Body of pancreas (tissue), 4 donors: Measurements from ENCODE around the gene LTBP1. TPM values are rescaled to one million over a fixed set of nuclear protein-coding genes. Genes with fewer than 3 reads are reported as not detected.

Experiments
- ATAC-seq: fragments of 150-250 bp; one replicate; pipeline ENCODE4 v1.9.1; 2016
- DNase-seq, 4 donors: peaks; one replicate each; pipeline ENCODE4 v3.0.0-alpha.2; 2019
- H3K27ac ChIP-seq, 4 donors: fragments of 200-600 bp; sonication (generic); 1 replicate in 3 of 4; 2 replicates in 1 of 4; pipeline versions ENCODE4 v1.5.1 to v1.6.1; 2016 to 2019; ENCODE audit warnings: mild to moderate bottlenecking in 1 of 4, mixed read lengths in 1 of 4, moderate library complexity in 1 of 4
- H3K27me3 ChIP-seq, 2 donors: fragments of 200-600 bp; sonication (generic); one replicate each; pipeline ENCODE4 v1.6.0; 2016; ENCODE audit warnings: mild to moderate bottlenecking in 1 of 2
- H3K36me3 ChIP-seq, 2 donors: fragments of 200-600 bp; sonication (generic); replicated peaks in 1 of 2; 2 replicates each; pipeline ENCODE4 v1.5.1; 2016; ENCODE audit warnings: low read depth in 2 of 2; ENCODE audit not compliant: insufficient read depth in 1 of 2
- H3K4me1 ChIP-seq: fragments of 200-600 bp; sonication (generic); one replicate; pipeline ENCODE4 v1.6.0; 2016
- H3K4me3 ChIP-seq, 2 donors: fragments of 200-600 bp; sonication (generic); 1 replicate in 1 of 2; 2 replicates in 1 of 2; pipeline ENCODE4 v1.5.1; 2016 to 2019
- H3K9me3 ChIP-seq, 3 donors: fragments of 200-600 bp; sonication (generic); 1 replicate in 2 of 3; 2 replicates in 1 of 3; pipeline ENCODE4 v1.5.1; 2016
- POLR2A ChIP-seq, 3 donors: fragments of 450-650 bp; IDR thresholded peaks; one replicate each; pipeline ENCODE4 v1.6.1; 2016; ENCODE audit warnings: antibody characterized with exemption in 3 of 3, mild to moderate bottlenecking in 2 of 3
- WGBS, 2 donors: methylation state at CpG; one replicate each; pipeline ENCODE4 v1.1.5; 2017; 5-methylcytosine and 5-hydroxymethylcytosine counted together
- intact Hi-C: fragments of 100-400 bp; cut with DNase I; formaldehyde crosslinking; loops from one replicate; pipeline ENCODE4 v1.15.1; 2023
- total RNA-seq, 2 donors: library from RNA; depleted of rRNA; stranded (reverse); fragments of >200 nt; gene quantifications; one replicate each; pipeline ENCODE4 v1.1.0, GENCODE V29; 2016
- TF ChIP-seq, protein P1 (sequence below), 7 experiments: fragments of 450-650 bp in 4 of 7; fragments of 200-600 bp in 3 of 7; sonication (generic) in 3 of 7; IDR thresholded peaks; one replicate each; pipeline ENCODE4 v1.5.1; 2016 to 2019; ENCODE audit warnings: antibody characterized with exemption in 7 of 7

LTBP1 gene
- total RNA-seq, 2 donors from 2014 or later = 8.8 to 10.2 TPM

DNA sequence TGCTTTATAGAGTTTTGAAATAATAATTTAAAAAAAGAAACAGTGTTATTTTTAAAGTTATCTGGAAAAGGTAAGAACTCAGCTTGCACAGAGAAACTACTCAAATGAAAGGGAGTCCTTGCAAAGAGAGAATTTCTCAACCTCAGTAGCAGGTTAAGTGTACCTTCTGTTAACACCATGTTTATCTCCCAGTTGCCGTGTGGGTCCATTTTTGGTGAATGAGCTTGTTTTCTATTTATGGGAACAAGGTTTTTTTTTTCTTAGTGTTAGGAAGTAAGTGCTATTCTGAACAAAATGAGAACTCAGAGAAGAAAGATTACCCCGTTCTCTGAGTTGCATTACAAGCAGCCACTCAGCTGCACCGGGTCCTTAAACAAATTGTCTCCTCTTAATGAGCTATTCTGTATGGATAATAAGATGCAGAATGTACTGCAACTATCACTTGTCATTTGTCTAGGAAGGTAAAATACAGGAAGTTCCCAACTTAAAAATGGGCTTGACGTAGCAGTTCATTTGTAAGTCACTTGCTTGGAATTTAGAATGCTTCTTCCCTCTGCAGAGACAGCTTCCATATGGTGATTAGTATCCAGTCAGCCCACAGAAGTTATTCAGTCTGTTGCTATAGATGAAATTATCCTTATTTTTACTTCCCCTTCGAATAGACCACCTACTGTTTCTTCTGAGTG, 74.9 kb downstream of the LTBP1 start:
- DNase-seq = no peak
- intact Hi-C loops = no loop called here
- 63 to 72% methylated on average over 5 of the region's 5 CpGs for WGBS, 2 donors

GRCh38 chr2:33022395-33022985, 75.7 kb downstream of the LTBP1 start:
- DNase-seq (no peak), ATAC-seq (no peak)
- Histone ChIP-seq H3K36me3 (no peaks in the 10 kb centered on the region), H3K27me3 (no peaks in the 10 kb centered on the region), H3K4me1 (no peaks in the 10 kb centered on the region), H3K27ac (no peak overlapping the region), H3K4me3 (no peak overlapping the region), H3K9me3 (no peaks in the 10 kb centered on the region)
- TF ChIP-seq POLR2A (IDR thresholded peaks at IDR 0.05) = no peak
- intact Hi-C loops = no loop called here
- 68 to 86% methylated on average over 2 of the region's 2 CpGs for WGBS, 2 donors

More for the DNA sequence above, 74.9 kb downstream of the LTBP1 start:
- Histone ChIP-seq H3K4me3 (no peak overlapping the region), H3K4me1 (peaks cover under 1% of the 10 kb centered on the region), H3K36me3 (no peaks in the 10 kb centered on the region), H3K9me3 (no peaks in the 10 kb centered on the region), H3K27me3 (no peaks in the 10 kb centered on the region), H3K27ac (no peak overlapping the region)
- TF ChIP-seq, protein P1, sequence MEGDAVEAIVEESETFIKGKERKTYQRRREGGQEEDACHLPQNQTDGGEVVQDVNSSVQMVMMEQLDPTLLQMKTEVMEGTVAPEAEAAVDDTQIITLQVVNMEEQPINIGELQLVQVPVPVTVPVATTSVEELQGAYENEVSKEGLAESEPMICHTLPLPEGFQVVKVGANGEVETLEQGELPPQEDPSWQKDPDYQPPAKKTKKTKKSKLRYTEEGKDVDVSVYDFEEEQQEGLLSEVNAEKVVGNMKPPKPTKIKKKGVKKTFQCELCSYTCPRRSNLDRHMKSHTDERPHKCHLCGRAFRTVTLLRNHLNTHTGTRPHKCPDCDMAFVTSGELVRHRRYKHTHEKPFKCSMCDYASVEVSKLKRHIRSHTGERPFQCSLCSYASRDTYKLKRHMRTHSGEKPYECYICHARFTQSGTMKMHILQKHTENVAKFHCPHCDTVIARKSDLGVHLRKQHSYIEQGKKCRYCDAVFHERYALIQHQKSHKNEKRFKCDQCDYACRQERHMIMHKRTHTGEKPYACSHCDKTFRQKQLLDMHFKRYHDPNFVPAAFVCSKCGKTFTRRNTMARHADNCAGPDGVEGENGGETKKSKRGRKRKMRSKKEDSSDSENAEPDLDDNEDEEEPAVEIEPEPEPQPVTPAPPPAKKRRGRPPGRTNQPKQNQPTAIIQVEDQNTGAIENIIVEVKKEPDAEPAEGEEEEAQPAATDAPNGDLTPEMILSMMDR (IDR thresholded peaks at IDR 0.05) = no peak
- no peak for ATAC-seq

GRCh38 chr2:33022989-33023727, 76.4 kb downstream of the LTBP1 start:
- no peak overlapping the region for H3K4me3 ChIP-seq
- no peak for DNase-seq
- TF ChIP-seq POLR2A (IDR thresholded peaks at IDR 0.05) = no peak
- TF ChIP-seq, protein P1 (IDR thresholded peaks at IDR 0.05) = no peak
- no peaks in the 10 kb centered on the region for H3K27me3 ChIP-seq
- no peak overlapping the region for H3K27ac ChIP-seq
- WGBS, 2 donors = 46 to 70% methylated on average over 6 of the region's 6 CpGs
- no peak for ATAC-seq
- H3K36me3 ChIP-seq = no peaks in the 10 kb centered on the region
- intact Hi-C loops = no loop called here
- H3K9me3 ChIP-seq = no peaks in the 10 kb centered on the region
- H3K4me1 ChIP-seq = no peaks in the 10 kb centered on the region

DNA sequence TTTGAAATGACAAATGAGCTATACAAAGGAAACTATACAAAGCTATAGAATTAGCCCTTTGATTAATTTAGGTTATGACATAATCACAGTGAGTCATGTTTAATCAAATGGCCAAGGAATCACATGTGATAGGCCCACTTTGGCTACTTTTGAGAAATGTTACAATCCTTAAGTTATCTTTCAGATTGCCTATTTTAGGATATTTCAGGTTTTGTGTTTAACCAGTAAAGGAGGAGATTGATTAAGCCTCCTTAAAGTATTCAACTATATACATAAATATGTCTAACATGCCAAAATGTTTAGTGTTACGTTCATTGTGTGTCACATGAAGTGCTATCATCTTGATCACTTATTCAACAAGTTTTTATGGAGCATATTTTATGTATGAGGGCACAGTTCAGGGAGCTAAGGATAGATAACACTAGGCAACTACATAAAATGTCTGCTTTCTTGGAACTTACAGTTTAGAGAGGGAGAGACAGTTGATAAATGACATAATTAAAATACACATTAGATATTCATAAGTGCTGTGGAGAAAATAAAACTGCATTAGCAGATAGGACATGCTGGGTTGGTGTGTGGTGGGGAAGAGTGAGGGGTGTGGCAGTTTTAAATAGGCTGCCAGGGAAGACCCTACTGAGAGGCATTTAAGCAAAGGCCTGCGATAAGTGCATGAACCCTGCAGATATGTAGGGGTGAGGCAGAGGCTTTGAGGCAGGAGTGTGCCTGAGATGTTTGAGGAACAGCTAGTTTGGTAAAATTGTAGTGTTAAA, 77.2 kb downstream of the LTBP1 start:
- intact Hi-C loops = no loop called here
- H3K4me1 ChIP-seq = no peaks in the 10 kb centered on the region
- H3K27me3 ChIP-seq = no peaks in the 10 kb centered on the region
- ATAC-seq (no peak), DNase-seq (no peak)
- H3K4me3 ChIP-seq = no peak overlapping the region
- H3K9me3 ChIP-seq = no peaks in the 10 kb centered on the region
- H3K36me3 ChIP-seq = no peaks in the 10 kb centered on the region
- no peak for TF ChIP-seq POLR2A (IDR thresholded peaks at IDR 0.05)
- TF ChIP-seq, protein P1 (IDR thresholded peaks at IDR 0.05) = no peak
- H3K27ac ChIP-seq = no peak overlapping the region
- 83 to 88% methylated on average over 2 of the region's 2 CpGs for WGBS, 2 donors

- H3K4me1 ChIP-seq = no peaks in the 10 kb centered on the region
- no peaks in the 10 kb centered on the region for H3K27me3 ChIP-seq
- ATAC-seq = no peak
- H3K27ac ChIP-seq = no peak overlapping the region
- 80 to 90% methylated on average over 2 of the region's 2 CpGs for WGBS, 2 donors
- H3K36me3 ChIP-seq = no peaks in the 10 kb centered on the region
- DNase-seq = no peak
- H3K4me3 ChIP-seq = no peak overlapping the region
- no peak for TF ChIP-seq POLR2A (IDR thresholded peaks at IDR 0.05)
- TF ChIP-seq, protein P1 (IDR thresholded peaks at IDR 0.05) = no peak
- H3K9me3 ChIP-seq = no peaks in the 10 kb centered on the region
- intact Hi-C loops = no loop called here
Observed at GRCh38 chr2:33024758-33025157, 78.0 kb downstream of the LTBP1 start.
